Mucosa of gallbladder (tissue), 1 donor: Measurements from ENCODE around the gene TRPM3. TPM values are rescaled to one million over a fixed set of nuclear protein-coding genes. Genes with fewer than 3 reads are reported as not detected.

ENCODE experiments used
- DNase-seq: peaks from one replicate; pipeline ENCODE4 v3.0.0-alpha.2; 2020; ENCODE audit warnings: low spot score
- total RNA-seq: library from RNA; stranded (reverse); gene quantifications from one replicate; pipeline ENCODE4 v1.2.1, GENCODE V29; 2021
- donor health status: DM: no; HTN: no; CAD: no.

TRPM3 gene
- total RNA-seq, 1 donor from 2014 or later, result 9.2 TPM

- no peak for DNase-seq
Measured at GRCh38 chr9:70581214-70581954, 540.0 kb downstream of the TRPM3 start.

DNA sequence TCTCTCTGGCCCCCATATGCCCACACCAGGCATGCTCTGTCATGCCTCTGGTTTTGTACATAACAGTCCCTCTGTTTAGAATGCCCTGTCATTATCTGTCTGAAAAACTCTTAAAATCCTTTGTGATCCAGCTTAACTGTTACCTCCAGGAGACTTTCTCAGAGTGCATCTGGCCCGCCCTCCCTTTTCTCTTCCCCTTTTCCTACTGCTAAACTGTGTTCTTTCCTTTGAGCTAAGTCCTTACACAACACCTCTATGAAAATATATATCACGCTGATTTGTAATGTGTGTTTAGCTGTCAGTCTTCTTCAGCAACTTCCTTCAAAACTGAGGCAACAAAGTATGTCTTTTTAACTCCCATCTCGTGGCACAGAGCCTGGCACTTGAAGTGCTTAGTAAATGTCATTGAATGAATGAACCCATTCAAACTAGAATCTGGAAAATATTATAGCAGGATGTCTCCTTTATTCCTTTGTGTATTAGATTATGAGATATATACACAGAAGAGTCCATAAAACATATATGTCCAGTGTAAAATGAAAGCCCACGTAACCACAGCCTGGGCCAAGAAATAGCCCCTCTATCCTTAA, 540.7 kb downstream of the TRPM3 start:
- no peak for DNase-seq

GRCh38 chr9:70579686-70580085, 541.7 kb downstream of the TRPM3 start:
- no peak for DNase-seq

DNA sequence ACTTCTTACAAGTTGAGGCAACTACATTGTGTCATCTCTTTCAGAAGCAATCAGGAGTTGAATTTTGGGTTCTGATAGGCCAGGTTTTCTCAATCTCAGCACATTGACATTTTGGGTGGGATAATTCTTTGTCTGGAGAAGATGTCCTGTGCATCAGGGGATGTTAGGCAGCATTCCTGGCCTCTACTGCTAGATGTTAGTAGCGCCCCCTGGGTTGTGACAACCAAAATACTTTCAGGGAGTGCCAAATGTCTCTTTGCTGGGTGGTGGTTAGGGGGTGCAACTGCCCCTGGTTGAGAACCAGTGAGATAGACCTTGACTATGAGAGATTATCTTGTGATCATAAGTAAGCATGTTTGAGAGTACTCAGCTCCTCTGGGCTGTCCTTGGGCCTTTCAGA, 542.7 kb downstream of the TRPM3 start:
- no peak for DNase-seq

- no peak for DNase-seq
Measured at GRCh38 chr9:70577671-70578070, 543.8 kb downstream of the TRPM3 start.

- no peak for DNase-seq
Measured at GRCh38 chr9:70576116-70576515, 545.3 kb downstream of the TRPM3 start.

- DNase-seq, result peak; percentile 22
Measured at GRCh38 chr9:70574151-70574837, 547.1 kb downstream of the TRPM3 start.

GRCh38 chr9:70573308-70573707, 548.1 kb downstream of the TRPM3 start:
- DNase-seq, result no peak

DNA sequence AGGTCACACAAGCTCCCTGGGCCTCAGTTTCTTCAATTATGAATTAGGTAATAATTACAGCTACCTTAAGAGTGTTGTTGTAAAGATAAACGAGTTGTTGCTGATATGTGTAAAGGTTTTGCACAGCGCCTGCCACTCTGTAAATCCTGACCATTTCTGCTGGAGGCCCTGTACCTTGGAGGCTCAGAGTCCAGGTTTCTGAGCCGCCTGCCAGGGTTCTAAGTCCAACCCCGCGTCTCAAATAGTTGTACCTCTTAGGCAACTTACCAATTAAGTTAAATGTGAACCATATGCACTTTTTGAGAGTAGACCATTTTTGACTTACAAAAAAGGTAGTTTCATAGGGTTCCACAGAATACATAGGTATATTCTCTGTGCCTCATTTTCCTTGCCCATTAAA, 550.2 kb downstream of the TRPM3 start:
- no peak for DNase-seq

- no peak for DNase-seq
Measured at GRCh38 chr9:70569791-70570190, 551.6 kb downstream of the TRPM3 start.

- no peak for DNase-seq
Measured at GRCh38 chr9:70569070-70569772, 552.2 kb downstream of the TRPM3 start.

GRCh38 chr9:70567511-70567910, 553.9 kb downstream of the TRPM3 start:
- no peak for DNase-seq

GRCh38 chr9:70566751-70567150, 554.7 kb downstream of the TRPM3 start:
- no peak for DNase-seq

GRCh38 chr9:70566066-70566465, 555.4 kb downstream of the TRPM3 start:
- DNase-seq, result no peak

DNA sequence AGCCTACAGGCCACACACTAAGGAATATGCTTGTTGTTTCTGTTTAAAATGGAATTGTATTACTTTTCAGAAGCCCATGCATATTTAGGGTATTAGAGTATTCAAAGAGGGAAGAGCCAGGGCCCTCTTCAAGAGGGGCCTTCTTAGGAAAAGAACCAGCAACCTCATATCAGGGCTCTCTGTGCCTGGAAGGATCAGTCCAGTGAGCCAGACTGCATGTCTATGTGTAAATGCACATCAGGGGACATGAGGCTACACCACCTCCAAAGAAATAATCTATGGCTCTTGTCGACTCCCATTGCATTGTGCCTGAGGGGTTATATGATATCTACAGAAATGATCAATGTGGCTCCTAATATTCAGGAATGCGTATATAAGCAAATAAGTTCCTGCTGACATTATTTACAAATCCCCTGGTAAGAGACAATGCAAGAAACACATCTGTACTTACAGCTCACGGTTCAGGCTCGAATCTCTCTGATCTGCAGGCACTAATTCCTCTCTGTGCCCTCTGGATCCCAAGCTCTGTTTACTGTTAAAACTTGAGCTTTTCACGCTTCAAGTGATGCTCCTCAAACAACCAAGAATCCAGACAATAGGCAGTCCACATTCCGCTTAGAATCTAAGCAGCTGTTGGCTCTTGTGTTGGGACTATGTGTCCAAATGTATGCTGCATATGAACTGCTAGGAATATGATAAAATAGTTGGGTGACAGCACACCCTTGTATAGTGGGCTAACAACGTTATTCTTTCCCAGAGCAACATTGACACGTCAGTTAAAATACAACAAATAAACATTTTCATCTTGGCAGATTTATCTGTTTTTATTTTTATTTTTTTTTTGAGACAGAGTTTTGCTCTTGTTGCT, 556.7 kb downstream of the TRPM3 start:
- no peak for DNase-seq

DNA sequence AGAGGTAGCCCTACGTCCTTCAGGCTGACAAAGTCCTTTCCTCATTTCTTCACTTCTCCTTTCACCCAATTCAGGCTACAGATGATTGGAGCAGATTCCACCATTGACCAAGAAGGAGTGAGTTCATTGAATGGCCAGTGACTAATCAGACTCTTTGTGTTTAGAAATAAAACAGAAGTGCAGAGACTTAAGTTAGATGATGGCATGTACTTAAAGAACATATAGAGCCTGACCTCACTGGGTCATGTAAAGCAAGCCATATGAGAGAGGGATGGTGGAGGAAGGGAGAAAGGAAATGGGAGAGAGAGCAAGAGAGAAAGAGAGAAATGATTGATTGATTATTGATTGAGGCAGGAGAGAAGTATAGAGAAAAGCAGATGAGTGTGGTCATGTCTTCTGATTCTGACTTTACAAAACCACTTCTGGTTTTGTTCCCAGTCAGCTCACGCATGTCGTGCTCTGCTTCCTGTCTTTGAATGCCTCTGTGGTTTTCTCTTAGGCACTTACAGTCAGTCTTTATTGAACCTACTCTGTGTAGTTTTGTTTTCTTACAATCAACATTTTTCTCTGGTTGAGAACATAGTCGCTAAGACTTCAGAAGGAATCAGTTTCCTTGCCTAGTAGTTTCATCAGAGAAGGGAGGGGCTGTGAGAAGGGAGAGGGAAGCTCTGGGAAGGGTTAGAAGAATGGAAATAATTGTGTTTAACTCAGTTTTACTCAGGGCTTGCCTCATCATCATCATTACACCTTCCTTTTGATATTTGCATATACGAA, 557.8 kb downstream of the TRPM3 start:
- DNase-seq, result peak; percentile 26

DNA sequence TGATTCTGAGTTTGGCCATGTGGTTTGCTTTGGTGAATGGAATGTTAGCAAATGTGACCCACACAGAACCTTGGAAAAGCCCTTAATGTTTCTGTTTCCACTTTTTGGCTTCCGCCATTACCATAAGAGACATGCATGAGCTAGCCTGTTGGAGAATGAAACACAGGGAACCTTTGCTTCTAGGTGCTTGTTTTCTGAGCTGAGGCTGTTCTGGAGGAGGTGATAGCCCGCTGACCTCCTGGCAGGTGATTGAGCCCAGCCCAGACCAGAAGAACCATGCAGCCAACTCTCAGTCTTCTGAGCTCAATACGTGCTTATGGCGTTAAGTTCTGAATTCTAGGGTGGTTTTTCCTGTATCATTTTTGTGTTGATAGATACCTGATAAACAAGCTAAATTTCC, 558.4 kb downstream of the TRPM3 start:
- no peak for DNase-seq

DNA sequence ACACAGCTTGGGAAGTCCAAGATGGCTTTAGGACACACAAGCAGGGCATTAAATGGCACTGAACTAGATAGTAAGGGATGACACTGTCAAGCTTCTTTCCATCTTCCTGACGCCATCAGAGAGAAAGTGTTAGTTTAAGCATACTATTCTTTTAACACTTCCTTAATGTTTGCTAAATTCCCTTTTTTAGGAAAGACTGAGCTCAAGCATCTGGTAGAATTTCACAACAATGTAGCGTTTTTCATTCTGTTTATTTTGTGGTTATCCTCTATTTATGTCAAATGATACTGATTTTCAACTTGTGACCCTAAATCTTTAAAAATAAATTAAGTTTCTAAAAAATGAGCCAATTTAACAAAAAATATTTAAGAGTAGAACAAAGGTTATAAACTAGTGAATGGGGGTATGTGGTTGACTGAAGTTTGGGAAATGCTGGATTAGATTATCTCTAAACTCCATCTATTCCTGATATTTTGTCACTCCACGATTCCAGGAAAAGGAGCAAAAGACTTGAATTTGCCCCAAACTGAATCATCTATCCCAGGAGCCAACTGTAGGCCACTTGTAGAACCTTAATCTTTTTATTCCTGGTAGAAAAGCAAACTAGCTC, 559.5 kb downstream of the TRPM3 start:
- DNase-seq, result no peak

GRCh38 chr9:70561111-70561510, 560.3 kb downstream of the TRPM3 start:
- no peak for DNase-seq

GRCh38 chr9:70559102-70559501, 562.3 kb downstream of the TRPM3 start:
- no peak for DNase-seq
